WI38 (cell line): ENCODE results near the gene NEO1.
A peak's percentile ranks its signal among the peaks of the same experiment; 100 is the strongest.

Source experiments
- H3K4me3 ChIP-seq: 2 replicates; pipeline ENCODE4 v1.5.1; 2011; ENCODE audit warnings: low read depth, mild to moderate bottlenecking, control low read depth, low read length
- CTCF ChIP-seq: IDR thresholded peaks from 2 replicates; pipeline ENCODE4 v1.5.1; 2012; ENCODE audit warnings: low read depth, mild to moderate bottlenecking, control low read depth, low read length

NEO1 gene

DNA sequence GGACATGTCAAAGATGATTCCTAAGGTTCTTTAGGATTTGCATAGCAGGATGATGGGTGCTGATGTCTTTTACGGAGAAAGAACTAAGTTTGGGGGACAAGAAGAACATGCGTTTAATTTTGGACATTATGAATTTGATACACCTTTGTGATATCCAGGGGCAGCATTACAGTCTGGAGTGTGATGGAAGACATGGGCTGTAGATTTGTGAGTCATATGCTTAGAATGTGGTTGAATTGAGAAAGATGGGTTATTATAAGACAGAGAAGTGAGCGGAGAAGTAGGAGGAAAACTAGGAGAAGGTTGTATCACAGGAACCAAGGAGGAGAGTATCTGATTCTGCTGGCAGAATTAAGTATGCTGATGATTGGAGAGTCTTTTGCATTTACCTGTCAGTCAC is 20.6 kb downstream of the NEO1 start:
- TF ChIP-seq CTCF = no peak
- H3K4me3 ChIP-seq = no peak overlapping the region

GRCh38 chr15:73074241-73074640 is 22.0 kb downstream of the NEO1 start:
- TF ChIP-seq CTCF = no peak
- H3K4me3 ChIP-seq = no peak overlapping the region

- TF ChIP-seq CTCF = no peak
- no peak overlapping the region for H3K4me3 ChIP-seq
These were observed 23.0 kb downstream of the NEO1 start for GRCh38 chr15:73075160-73075859.

DNA sequence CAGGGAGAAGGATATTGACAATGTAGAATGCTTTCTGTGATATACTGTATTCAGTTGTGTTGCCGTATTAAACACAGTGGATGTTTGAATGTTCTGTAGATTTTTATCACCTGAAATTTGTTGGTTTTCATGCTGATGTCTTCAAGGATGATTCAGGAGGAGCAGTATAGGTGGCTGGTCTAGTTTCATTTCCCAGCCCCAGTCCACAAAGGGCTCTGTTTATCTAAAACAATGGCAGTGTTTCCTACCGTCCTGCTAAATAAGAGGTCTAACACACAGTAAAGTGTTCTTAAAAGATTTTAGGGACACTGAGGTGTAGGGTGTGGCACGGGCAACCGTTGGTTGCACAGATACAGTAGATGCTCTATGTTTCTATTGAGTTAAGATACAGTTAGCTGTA is 26.0 kb downstream of the NEO1 start:
- no peak overlapping the region for H3K4me3 ChIP-seq
- no peak for TF ChIP-seq CTCF

DNA sequence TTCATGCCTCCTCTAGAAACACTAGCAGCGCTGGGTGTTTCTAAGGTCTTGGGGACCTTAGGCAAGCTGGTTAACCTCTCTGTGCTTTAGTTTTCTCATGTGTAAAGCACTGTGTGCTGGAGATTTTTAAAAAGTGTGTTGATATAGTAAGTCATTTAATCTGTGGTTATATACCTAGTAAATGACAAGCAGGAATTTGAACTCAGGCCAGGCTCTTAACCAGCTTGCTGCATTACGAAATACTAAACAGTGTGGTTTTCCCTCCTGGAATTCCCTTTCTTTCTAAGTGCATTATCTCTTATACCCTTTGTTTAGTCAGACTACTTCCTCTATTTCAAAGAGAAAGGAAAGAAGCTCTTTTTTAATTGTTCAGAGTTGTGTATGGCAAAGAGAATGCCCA is 26.5 kb downstream of the NEO1 start:
- no peak for TF ChIP-seq CTCF
- no peak overlapping the region for H3K4me3 ChIP-seq

DNA sequence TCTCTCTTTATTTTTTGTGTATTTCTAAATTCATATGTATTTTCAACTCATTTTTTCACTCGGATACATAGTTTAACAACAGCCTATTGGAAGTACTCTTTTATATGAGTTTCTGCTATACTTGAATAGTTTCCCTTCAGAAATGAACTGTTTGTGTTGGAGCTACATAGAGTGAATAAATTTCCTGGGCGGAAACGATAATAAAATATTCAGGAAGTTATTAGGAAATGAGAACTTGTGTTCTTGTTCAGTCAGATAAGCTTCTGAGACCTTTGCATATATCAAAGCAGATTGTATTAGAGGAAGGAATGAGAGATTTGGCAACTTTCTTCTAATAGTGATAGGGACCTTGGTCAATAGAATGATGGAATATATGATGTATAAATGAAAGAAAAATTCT is 27.3 kb downstream of the NEO1 start:
- no peak overlapping the region for H3K4me3 ChIP-seq
- TF ChIP-seq CTCF = no peak

- no peak overlapping the region for H3K4me3 ChIP-seq
- TF ChIP-seq CTCF = peak; percentile 37; the same call in 1 of the 2 replicates
These were observed 29.2 kb downstream of the NEO1 start for GRCh38 chr15:73081321-73081958.
